ENCODE data around the gene TMEM178B.

DNA sequence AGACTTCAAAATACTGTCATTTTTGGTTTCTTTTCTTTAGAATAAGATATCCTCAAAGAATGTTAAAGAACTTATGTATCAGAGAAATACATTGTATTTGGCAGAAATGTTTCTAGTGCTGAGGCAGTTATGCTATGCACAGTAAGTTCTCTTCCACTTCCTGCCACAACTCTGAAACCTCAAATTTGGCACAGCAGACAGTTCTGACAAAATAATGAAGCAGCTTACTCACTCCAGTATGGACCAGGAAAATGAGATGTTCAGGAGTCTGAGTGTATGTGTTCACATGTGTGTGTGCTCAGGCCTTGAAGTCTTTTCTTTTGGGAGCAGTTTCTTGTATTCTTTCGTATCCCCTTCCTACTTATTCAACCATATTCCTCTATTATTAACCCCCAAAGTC is 280.4 kb downstream of the TMEM178B start:
- TF ChIP-seq, protein P1, sequence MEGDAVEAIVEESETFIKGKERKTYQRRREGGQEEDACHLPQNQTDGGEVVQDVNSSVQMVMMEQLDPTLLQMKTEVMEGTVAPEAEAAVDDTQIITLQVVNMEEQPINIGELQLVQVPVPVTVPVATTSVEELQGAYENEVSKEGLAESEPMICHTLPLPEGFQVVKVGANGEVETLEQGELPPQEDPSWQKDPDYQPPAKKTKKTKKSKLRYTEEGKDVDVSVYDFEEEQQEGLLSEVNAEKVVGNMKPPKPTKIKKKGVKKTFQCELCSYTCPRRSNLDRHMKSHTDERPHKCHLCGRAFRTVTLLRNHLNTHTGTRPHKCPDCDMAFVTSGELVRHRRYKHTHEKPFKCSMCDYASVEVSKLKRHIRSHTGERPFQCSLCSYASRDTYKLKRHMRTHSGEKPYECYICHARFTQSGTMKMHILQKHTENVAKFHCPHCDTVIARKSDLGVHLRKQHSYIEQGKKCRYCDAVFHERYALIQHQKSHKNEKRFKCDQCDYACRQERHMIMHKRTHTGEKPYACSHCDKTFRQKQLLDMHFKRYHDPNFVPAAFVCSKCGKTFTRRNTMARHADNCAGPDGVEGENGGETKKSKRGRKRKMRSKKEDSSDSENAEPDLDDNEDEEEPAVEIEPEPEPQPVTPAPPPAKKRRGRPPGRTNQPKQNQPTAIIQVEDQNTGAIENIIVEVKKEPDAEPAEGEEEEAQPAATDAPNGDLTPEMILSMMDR (IDR thresholded peaks at IDR 0.05), result no peak
- TF ChIP-seq POLR2A (IDR thresholded peaks at IDR 0.05), result no peak

All from right lobe of liver (tissue), 4 donors.